DMS 273 (cell line): Measurements from ENCODE around the gene C6orf52.
"Not testable (repeated sequence)": the region's sequence is repeated elsewhere in the genome, so short reads cannot be mapped to it uniquely, and the experiment has no call there.

ENCODE experiments used
- DNase-seq: peaks from one replicate; lab custom pipeline; 2025; ENCODE audit not compliant: unreplicated experiment; lab: John Stamatoyannopoulos, UW

Gene C6orf52

GRCh38 chr6:10696655-10697054 is 2.2 kb upstream of the C6orf52 start:
- no peak for DNase-seq

- DNase-seq, result peak; percentile 41
These were observed 756 bp upstream of the C6orf52 start for GRCh38 chr6:10695086-10695657.

- no peak for DNase-seq
These were observed 1.4 kb downstream of the C6orf52 start for GRCh38 chr6:10692965-10693538.

GRCh38 chr6:10690651-10691445 is 3.6 kb downstream of the C6orf52 start:
- no peak for DNase-seq

- no peak for DNase-seq
These were observed 6.8 kb downstream of the C6orf52 start for GRCh38 chr6:10687582-10687981.

GRCh38 chr6:10686901-10687300 is 7.5 kb downstream of the C6orf52 start:
- DNase-seq, result no peak

- no peak for DNase-seq
These were observed 9.1 kb downstream of the C6orf52 start for GRCh38 chr6:10685092-10685915.

GRCh38 chr6:10684618-10685017 is 9.8 kb downstream of the C6orf52 start:
- no peak for DNase-seq

- DNase-seq, result no peak
These were observed 11.9 kb downstream of the C6orf52 start for GRCh38 chr6:10682355-10682988.

- DNase-seq, result no peak
These were observed 12.6 kb downstream of the C6orf52 start for GRCh38 chr6:10681795-10682194.

GRCh38 chr6:10678456-10678855 is 16.0 kb downstream of the C6orf52 start:
- no peak for DNase-seq

GRCh38 chr6:10676403-10676802 is 18.0 kb downstream of the C6orf52 start:
- no peak for DNase-seq

GRCh38 chr6:10668126-10668917 is 26.1 kb downstream of the C6orf52 start:
- DNase-seq, result no peak

GRCh38 chr6:10665595-10665994 is 28.8 kb downstream of the C6orf52 start:
- DNase-seq, result not testable (repeated sequence)

- no peak for DNase-seq
These were observed 31.7 kb downstream of the C6orf52 start for GRCh38 chr6:10662742-10663141.

GRCh38 chr6:10662207-10662606 is 32.2 kb downstream of the C6orf52 start:
- no peak for DNase-seq

GRCh38 chr6:10660431-10661191 is 33.8 kb downstream of the C6orf52 start:
- DNase-seq, result not testable (repeated sequence)

GRCh38 chr6:10659699-10660348 is 34.6 kb downstream of the C6orf52 start:
- DNase-seq, result no peak
